ENCODE results near the gene CRYBB1.

The CRYBB1 gene

DNA sequence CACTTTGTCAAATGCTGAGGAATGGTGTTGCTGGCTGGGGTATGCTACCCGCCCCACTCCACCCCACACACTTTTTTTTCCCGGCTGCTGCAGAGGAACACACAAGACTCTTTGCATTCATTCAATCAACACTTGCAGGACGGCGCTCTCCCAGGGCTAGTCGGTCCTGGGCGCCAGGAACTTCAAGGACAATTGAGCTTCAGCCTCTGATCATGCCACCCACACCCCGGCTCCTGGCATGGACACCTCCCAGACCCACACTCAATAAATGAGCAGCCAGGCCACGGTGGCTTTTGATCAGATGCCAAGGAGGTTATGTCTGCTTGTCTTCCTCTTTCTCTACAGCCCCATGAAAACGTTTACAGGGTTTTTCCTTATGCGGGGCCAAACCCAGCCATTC is 47.7 kb downstream of the CRYBB1 start:
- Histone ChIP-seq H3K4me1 (peaks cover 98% of the 10 kb centered on the region), H3K27me3 (no peaks in the 10 kb centered on the region), H3K9ac (no peak overlapping the region), H3K36me3 (peaks cover 41% of the 10 kb centered on the region), H4K20me1 (peaks cover 79% of the 10 kb centered on the region), H3K9me3 (no peaks in the 10 kb centered on the region), H3K27ac (peak overlapping the region; percentile 25; the same call in 1 of the 2 replicates), H3K4me3 (no peak overlapping the region), H3K4me2 (peak overlapping the region; percentile 53)
- no peak for TF ChIP-seq Cebpa-rat (IDR thresholded peaks at IDR 0.05)

DNA sequence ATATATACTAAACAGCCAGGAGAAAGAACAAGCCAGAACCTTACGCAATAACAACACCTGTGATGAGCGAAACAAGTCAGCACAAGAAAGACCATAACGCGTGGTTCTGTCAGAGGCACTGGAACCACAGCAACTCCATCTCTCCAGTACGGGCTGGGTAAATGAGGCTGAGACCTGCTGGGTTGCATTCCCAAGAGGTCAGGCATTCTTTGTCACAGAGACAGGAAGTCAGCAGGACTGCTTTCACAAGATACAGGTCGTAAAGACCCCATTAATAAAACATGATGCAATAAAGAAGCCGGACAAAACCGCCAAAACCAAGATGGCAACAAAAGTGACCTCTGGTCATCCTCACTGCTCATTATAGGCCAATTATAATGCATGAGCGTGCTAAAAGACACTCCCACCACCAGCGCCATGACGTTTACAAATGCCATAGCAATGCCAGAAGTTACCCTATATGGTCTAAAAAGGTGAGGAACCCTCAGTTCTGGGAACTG is 49.6 kb downstream of the CRYBB1 start:
- H3K9ac ChIP-seq, result no peak overlapping the region
- no peaks in the 10 kb centered on the region for H3K27me3 ChIP-seq
- 0 out of 2 replicates have a peak overlapping the region, but pooled peaks have one; percentile 4 for H3K27ac ChIP-seq
- no peak overlapping the region for H3K4me3 ChIP-seq
- peak; percentile 81 for TF ChIP-seq Cebpa-rat (IDR thresholded peaks at IDR 0.05)
- peak overlapping the region; percentile 60 for H3K4me2 ChIP-seq
- peaks cover 82% of the 10 kb centered on the region for H4K20me1 ChIP-seq
- H3K9me3 ChIP-seq, result no peaks in the 10 kb centered on the region
- H3K36me3 ChIP-seq, result peaks cover 46% of the 10 kb centered on the region
- peaks cover 97% of the 10 kb centered on the region for H3K4me1 ChIP-seq

DNA sequence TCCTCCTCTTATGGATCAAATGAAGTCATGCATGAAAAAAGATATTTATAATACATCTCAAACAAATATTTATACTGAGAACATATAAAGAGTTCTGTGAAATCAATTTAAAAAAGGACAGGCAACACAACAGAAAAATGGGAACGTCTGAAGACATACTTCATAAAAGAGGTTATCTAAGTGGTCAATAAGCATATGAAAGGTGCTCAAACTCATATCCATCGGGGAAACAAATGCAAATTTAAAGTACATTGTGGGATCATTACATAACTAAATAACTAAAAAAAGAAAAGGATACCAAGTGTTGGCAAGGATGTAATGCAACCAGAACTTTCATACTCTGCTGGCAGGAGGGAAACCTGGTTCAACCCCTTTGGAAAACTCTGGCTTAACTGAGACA is 50.2 kb downstream of the CRYBB1 start:
- Histone ChIP-seq H4K20me1 (peaks cover 88% of the 10 kb centered on the region), H3K9me3 (no peaks in the 10 kb centered on the region), H3K27me3 (no peaks in the 10 kb centered on the region), H3K4me3 (no peak overlapping the region), H3K4me1 (peaks cover 97% of the 10 kb centered on the region), H3K36me3 (peaks cover 50% of the 10 kb centered on the region), H3K4me2 (peak overlapping the region; percentile 60), H3K9ac (no peak overlapping the region), H3K27ac (no peak overlapping the region)
- no peak for TF ChIP-seq Cebpa-rat (IDR thresholded peaks at IDR 0.05)

DNA sequence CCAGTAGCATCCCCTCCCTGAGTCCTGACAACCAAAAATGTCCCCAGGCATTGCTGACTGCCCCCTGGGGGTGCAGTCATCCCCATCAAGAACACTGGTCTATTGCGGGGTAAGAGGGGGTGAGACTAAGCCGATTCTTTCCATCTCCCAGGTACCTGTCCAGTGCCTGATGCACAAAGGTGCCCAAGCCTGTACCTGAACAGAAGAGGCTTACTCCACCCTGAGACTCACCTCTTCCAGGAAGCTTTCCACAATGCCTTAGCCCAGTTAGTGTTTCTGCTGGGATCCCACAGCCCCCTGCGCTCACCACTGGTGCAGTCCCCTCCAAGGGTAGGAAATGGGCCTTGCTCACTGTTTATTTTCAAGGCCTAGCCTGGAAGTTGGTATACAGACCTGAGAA is 50.8 kb downstream of the CRYBB1 start:
- H4K20me1 ChIP-seq, result peaks cover 91% of the 10 kb centered on the region
- H3K27me3 ChIP-seq, result no peaks in the 10 kb centered on the region
- peaks cover 97% of the 10 kb centered on the region for H3K4me1 ChIP-seq
- H3K4me2 ChIP-seq, result peak overlapping the region; percentile 60
- peaks cover 51% of the 10 kb centered on the region for H3K36me3 ChIP-seq
- H3K27ac ChIP-seq, result no peak overlapping the region
- no peaks in the 10 kb centered on the region for H3K9me3 ChIP-seq
- H3K4me3 ChIP-seq, result no peak overlapping the region
- H3K9ac ChIP-seq, result 0 out of 2 replicates have a peak overlapping the region, but pooled peaks have one; percentile 13
- TF ChIP-seq Cebpa-rat (IDR thresholded peaks at IDR 0.05), result no peak

DNA sequence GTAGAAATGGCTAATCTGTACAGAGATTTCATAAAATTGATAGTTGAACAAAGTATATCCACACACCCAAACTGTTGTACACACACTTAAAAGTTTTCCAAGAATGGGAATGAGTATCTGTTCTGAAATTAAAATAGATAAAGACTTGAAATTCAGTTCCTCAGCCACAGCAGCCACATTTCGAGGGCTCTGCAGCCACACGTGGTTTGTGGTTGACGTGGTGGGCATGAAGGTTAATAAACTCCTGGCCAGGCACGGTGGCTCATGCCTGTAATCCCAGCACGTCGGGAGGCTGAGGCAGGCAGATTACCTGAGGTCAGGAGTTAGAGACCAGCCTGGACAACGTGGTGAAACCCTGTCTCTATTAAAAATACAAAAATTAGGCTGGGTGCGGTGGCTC is 51.9 kb downstream of the CRYBB1 start:
- H3K9ac ChIP-seq, result peak overlapping the region; percentile 19; the same call in 1 of the 2 replicates
- peaks cover 89% of the 10 kb centered on the region for H4K20me1 ChIP-seq
- peaks cover 53% of the 10 kb centered on the region for H3K36me3 ChIP-seq
- H3K27ac ChIP-seq, result peak overlapping the region; percentile 35; the same call in 1 of the 2 replicates
- H3K27me3 ChIP-seq, result no peaks in the 10 kb centered on the region
- H3K9me3 ChIP-seq, result no peaks in the 10 kb centered on the region
- H3K4me3 ChIP-seq, result no peak overlapping the region
- peaks cover 91% of the 10 kb centered on the region for H3K4me1 ChIP-seq
- no peak for TF ChIP-seq Cebpa-rat (IDR thresholded peaks at IDR 0.05)
- H3K4me2 ChIP-seq, result peak overlapping the region; percentile 60

DNA sequence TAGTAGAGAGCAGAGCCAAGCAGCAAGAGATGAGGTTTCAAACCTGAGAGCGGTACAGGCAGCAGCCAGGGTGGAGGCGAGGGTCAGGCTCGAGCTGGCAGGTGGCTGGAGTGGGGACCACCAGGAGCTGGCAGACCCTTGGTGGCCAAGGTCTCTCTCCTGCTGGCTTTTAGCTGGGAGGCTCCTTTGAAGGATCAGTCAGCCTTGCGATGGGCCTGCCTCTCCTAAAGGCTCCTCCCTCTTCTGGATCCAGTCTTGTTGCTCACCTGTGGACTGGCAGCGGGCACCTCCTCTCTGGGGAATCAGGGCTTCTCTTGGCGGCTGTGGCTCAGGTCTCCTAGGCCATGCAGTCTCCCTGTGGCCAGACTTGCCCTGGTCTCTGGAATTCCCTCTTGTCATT is 52.6 kb downstream of the CRYBB1 start:
- Histone ChIP-seq H3K36me3 (peaks cover 48% of the 10 kb centered on the region), H3K27me3 (no peaks in the 10 kb centered on the region), H3K4me1 (peaks cover 87% of the 10 kb centered on the region), H3K9me3 (no peaks in the 10 kb centered on the region), H3K4me3 (no peak overlapping the region), H3K9ac (no peak overlapping the region), H3K27ac (peak overlapping the region; percentile 18; the same call in 1 of the 2 replicates), H4K20me1 (peaks cover 87% of the 10 kb centered on the region), H3K4me2 (peak overlapping the region; percentile 43)
- no peak for TF ChIP-seq Cebpa-rat (IDR thresholded peaks at IDR 0.05)

DNA sequence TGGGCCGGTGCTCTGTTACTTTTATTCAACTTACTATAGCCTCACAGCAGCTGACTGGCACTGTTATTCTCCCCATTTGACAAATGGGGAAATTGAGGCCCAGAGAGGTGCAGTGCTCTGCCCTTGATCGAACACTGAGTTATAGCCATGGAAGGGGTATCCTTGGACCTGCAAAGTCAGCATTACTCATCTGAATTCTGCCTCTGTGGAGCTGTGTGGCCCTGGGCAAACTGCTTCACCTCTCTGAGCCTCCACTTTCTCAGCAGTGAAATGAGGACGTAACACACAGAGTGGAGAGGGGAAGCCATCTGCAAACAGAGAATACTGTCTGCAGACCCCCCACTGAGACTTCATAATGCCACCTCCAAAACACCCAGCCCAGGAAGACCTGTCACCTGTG is 53.2 kb downstream of the CRYBB1 start:
- Histone ChIP-seq H3K4me3 (no peak overlapping the region), H3K27me3 (no peaks in the 10 kb centered on the region), H3K4me1 (peaks cover 88% of the 10 kb centered on the region), H3K4me2 (peak overlapping the region; percentile 43; the same call in 1 of the 2 replicates), H3K9ac (no peak overlapping the region), H4K20me1 (peaks cover 87% of the 10 kb centered on the region), H3K27ac (no peak overlapping the region), H3K9me3 (no peaks in the 10 kb centered on the region), H3K36me3 (peaks cover 54% of the 10 kb centered on the region)
- no peak for TF ChIP-seq Cebpa-rat (IDR thresholded peaks at IDR 0.05)

GRCh38 chr22:26564181-26564580 is 53.6 kb downstream of the CRYBB1 start:
- 0 out of 2 replicates have a peak overlapping the region, but pooled peaks have one; percentile 43 for H3K4me2 ChIP-seq
- no peaks in the 10 kb centered on the region for H3K27me3 ChIP-seq
- peaks cover 52% of the 10 kb centered on the region for H3K36me3 ChIP-seq
- peaks cover 90% of the 10 kb centered on the region for H4K20me1 ChIP-seq
- H3K4me1 ChIP-seq, result peaks cover 89% of the 10 kb centered on the region
- H3K9ac ChIP-seq, result no peak overlapping the region
- H3K27ac ChIP-seq, result no peak overlapping the region
- no peak for TF ChIP-seq Cebpa-rat (IDR thresholded peaks at IDR 0.05)
- no peaks in the 10 kb centered on the region for H3K9me3 ChIP-seq
- no peak overlapping the region for H3K4me3 ChIP-seq

GRCh38 chr22:26563022-26563421 is 54.8 kb downstream of the CRYBB1 start:
- no peaks in the 10 kb centered on the region for H3K27me3 ChIP-seq
- no peak overlapping the region for H3K4me2 ChIP-seq
- H3K9ac ChIP-seq, result no peak overlapping the region
- peaks cover 87% of the 10 kb centered on the region for H3K4me1 ChIP-seq
- TF ChIP-seq Cebpa-rat (IDR thresholded peaks at IDR 0.05), result no peak
- peaks cover 50% of the 10 kb centered on the region for H3K36me3 ChIP-seq
- peaks cover 95% of the 10 kb centered on the region for H4K20me1 ChIP-seq
- no peaks in the 10 kb centered on the region for H3K9me3 ChIP-seq
- no peak overlapping the region for H3K4me3 ChIP-seq
- 0 out of 2 replicates have a peak overlapping the region, but pooled peaks have one; percentile 22 for H3K27ac ChIP-seq

DNA sequence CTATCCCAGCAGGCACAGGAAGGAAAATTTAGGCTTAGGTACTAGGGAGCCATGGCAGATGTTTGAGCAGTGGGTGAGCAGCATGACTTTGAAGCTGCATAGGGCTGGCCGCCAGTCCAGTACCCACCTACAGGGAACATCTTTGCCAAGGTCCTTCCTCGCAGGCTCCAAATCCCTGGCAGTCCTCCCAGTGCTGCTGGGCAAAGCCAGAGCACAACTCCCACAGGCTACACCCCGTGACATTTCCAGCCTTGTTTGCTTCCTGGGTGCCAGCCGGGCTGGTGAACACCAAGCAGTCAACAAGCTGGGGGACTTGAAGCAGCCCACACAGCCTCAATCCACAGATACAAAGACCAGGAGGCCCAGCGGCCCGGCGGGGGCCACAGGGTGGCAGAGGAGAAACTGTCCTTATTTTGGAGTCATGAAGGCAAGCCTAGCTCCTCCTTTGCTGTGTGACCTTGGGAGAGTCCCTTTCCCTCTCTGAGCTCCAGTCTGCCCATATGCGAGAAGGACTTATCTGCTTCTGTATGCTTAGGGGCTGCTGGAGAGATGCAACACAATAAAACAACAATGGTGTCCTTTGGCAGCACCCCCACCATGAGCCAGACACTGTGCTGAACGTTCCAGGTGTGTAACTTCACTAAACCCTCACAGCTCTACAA is 55.9 kb downstream of the CRYBB1 start:
- Histone ChIP-seq H3K9me3 (no peaks in the 10 kb centered on the region), H3K9ac (no peak overlapping the region), H3K4me3 (no peak overlapping the region), H3K27ac (peak overlapping the region; percentile 35), H3K27me3 (no peaks in the 10 kb centered on the region), H3K4me2 (no peak overlapping the region), H3K4me1 (peaks cover 83% of the 10 kb centered on the region), H3K36me3 (peaks cover 53% of the 10 kb centered on the region), H4K20me1 (peaks cover 94% of the 10 kb centered on the region)
- no peak for TF ChIP-seq Cebpa-rat (IDR thresholded peaks at IDR 0.05)

All from BLaER1 (cell line).